HG03342 (cell line): ENCODE measurements around the gene PROKR1.
"Not testable (repeated sequence)": the region's sequence is repeated elsewhere in the genome, so short reads cannot be mapped to it uniquely, and the experiment has no call there.

Source experiments
- ATAC-seq: cut with Tn5 transposase; IDR thresholded peaks from one replicate; pipeline ENCODE4 v1.9.1; 2021; ENCODE audit warnings: mild to moderate bottlenecking, moderate library complexity; ENCODE audit not compliant: unreplicated experiment

PROKR1 gene

DNA sequence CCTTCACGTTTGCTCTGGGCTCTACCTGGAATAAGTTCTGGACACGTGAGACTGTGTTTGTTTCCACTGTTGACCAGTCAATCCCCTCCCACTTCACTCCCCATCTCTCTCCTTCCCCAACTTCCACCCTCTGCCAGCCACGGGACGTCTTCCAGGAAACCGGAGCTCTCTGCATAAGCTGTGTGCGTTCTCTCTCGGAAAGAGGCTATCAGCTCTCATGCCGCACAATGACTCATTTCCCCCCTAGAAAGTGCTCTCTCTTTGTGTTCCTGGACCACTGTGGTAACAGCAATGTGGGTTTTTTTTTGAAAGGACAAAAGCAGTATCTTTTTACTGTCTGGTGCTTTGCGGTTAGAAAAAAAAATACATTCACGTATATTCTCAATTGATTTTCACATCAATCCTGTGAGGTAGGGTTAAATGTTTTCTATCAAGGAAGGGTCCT lies 10.2 kb downstream of the PROKR1 start:
- peak; percentile 89 for ATAC-seq

DNA sequence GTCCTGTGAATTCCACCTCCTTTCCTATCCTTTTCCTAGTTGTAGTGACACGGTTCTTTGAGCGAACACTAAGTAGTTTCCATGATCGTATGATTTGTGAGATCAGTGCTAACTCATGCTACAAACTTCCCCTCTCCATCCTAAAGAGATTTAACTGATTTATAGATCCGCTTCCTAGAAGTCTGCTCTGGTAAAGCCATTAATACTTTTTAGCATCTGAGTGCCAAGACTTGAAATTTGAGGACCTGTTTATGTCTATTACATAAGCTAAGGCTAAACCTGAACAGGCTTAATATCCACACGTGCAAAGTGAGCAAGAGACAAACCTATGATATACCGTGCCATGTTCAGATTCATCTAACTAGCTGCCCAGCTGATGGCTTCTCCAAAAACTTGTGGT lies 14.9 kb downstream of the PROKR1 start:
- ATAC-seq, result no peak

DNA sequence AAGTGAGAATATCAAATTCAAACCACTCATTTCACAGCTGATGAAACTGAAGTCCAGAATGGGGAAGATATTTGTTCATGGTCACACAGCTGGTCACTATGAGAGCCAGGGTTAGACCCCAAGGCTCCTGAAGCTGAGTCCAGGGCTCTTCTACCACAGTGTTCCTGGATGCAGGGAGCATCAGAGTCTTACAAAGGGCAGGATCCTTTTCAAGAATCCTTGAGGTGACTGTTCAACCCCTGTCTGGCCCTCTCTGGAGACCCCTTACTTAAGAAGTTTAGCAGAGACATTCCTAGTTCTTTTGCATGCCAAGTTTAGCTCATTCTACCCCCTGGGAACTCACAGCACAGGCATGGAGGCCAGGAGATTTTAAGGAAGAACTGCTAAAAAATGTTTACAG lies 15.7 kb downstream of the PROKR1 start:
- no peak for ATAC-seq

DNA sequence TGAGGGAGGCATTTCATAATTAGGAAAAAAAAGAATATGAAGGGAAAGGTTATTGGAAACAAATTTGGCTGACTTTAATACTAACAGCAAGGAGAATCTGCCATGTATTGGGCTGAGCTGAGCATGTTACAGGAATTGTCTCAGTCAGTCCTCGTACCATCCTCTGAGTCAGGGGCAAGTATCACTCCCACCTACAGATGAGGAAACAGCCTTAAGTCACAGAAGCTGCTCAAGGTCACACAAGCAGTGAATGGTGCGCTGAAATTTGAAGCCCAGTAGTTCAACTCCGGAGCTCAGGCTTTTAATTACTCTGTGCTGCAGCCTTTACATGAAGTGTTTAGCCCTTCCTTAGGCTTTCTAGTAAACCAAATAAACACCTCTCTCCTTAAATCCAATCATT lies 17.3 kb downstream of the PROKR1 start:
- no peak for ATAC-seq

DNA sequence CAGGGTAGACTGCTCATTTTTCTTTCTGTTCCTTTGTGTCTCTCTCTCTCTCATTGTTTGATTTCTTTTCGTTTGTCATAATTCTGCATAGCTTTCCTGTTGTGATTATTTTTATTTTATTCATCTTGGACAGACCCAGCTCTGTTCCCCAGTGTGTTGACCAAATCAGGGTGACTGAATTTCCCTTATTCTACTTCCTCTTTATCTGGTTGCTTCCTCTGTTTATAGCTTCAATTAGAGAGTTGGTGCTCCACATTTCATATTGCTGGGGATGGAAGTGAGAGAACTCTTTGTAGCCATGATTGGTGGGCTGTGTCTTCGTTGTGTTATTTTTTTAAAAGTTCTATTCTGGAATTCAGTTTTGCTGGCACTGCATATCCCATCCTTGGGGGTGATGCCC lies 19.1 kb downstream of the PROKR1 start:
- ATAC-seq, result no peak

DNA sequence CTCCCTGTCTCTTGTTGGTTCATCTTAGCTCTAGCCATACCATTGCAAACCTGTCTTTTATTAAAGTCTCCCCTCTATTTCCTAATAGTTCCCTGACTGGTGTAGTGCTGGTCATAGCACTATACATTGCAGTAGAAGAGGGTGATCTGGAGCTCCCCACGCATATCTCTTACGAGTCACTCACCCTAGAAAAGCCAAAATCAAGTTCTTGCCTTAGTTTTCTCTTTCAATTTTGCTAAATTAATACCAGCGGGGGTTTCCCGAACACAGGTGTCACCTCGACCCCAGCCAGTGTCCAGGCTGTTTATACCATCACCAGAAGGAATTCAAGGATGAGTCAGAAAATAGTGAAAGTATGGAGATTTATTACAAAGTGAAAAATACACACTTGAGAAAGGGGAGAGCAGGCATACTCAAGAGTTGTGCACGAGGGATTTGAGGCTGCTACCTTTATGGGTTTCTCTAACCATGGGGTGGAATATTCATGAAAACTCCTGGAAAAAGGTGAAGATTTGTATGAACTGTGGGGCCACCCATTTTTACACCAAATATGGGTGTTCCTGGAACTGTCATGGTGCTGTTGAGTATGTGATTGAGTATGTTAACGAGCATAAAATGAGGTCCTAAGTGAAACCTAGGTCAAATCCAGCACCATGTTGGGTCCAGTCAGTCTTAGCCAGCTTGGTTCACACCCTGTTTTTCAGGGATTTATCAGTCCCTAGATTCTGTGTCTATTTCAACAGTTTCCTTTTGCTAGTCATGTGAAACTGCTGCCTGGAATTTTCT lies 20.2 kb downstream of the PROKR1 start:
- no peak for ATAC-seq

DNA sequence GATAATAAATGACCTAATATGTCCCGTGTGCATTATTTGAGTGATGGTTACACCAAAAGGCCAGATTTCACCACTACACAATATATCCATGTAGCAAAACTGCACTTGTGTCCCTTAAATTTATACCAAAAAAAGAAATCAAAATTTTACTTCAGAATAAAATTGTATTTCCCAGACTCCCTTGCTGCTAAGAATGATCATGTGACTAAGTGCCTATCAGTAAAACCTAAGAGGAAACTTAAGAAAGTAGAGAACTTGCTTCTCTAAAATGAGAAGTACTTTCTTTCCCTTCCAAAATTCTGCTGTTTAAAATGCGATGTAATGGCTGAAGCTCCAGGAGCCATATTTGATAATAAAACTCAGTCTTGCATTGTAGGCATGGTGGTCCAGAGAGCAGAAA lies 24.0 kb downstream of the PROKR1 start:
- no peak for ATAC-seq

DNA sequence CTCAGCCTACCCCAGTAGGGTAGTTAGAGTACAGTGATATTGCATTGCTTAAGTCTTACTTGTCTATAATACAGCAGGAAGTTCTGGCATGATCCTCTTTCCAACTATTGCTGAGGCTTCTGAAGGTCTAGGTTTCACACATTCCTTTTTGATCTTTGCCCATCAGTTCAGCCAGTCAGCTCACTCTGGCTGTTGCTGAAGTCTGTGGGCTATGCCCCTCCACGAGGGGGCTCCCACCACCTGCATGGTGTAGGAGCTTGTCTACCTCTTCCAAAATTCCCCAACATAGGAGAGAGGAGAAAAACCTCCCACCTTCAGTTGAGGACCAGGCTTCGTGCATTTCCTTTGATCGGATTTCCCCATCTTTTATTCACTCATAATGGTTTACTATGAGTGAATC lies 26.3 kb downstream of the PROKR1 start:
- ATAC-seq, result no peak

DNA sequence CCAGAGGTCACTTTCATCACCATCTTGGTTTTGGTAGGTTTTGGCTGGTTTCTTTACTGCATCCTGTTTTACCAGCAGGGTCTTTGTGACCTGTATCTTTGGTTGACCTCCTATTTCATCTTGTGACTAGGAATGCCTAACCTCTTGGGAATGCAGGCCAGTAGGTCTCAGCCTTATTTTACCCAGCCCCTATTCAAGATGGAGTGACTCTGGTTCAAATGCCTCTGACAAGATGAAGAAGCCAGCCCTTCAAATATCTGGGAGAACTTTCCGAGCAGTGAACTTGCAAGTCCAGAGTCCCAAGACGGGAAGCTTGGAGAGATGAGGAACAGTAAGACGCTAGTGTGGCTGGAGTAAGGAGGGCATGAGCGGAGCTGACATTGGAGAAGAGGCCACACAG lies 28.6 kb downstream of the PROKR1 start:
- no peak for ATAC-seq

DNA sequence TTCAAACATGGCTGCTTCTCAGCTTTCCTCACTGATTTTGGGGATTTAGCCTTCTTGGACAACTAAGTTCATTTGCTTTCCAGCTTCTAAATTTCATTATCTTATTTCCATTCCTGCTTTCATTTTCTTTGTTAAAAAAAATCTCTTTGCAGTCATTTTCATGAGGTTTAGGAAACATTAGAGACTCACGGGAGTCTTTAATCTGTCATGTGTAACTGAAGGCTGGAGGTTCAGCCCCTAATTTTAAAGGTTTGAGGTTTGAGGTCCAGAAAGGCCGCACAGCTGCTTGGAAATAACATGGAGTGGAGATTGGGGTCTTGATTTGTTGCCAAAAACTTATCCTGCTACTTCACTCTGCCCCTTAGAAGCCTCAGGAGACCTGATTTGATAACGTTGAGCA lies 30.3 kb downstream of the PROKR1 start:
- ATAC-seq, result no peak

DNA sequence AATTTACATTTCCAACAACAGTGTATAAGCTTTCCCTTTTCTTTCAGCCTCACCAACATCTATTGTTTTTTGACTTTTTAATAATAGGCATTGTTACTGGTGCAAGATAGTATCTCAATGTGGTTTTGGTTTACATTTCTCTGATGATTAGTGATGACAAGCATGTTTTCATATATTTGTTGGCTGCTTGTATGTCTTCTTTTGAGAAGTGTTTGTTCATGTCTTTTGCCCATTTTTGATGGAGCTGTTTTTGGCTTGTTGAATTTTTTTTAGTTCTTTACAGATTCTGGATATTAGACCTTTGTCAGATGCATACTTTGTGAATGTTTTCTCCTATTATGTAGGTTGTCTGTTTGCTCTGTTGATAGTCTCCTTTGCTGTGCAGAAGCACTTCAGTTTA lies 32.1 kb downstream of the PROKR1 start:
- ATAC-seq, result no peak

DNA sequence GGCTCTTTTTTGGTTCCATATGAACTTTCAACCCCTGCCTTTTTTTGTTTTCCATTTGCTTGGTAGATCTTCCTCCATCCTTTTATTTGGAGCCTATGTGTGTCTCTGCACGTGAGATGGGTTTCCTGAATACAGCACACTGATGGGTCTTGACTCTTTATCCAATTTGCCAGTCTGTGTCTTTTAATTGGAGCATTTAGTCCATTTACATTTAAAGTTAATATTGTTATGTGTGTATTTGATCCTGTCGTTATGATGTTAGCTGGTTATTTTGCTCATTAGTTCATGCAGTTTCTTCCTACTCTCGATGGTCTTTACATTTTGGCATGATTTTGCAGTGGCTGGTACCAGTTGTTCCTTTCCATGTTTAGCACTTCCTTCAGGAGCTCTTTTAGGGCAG lies 34.5 kb downstream of the PROKR1 start:
- ATAC-seq, result not testable (repeated sequence)

DNA sequence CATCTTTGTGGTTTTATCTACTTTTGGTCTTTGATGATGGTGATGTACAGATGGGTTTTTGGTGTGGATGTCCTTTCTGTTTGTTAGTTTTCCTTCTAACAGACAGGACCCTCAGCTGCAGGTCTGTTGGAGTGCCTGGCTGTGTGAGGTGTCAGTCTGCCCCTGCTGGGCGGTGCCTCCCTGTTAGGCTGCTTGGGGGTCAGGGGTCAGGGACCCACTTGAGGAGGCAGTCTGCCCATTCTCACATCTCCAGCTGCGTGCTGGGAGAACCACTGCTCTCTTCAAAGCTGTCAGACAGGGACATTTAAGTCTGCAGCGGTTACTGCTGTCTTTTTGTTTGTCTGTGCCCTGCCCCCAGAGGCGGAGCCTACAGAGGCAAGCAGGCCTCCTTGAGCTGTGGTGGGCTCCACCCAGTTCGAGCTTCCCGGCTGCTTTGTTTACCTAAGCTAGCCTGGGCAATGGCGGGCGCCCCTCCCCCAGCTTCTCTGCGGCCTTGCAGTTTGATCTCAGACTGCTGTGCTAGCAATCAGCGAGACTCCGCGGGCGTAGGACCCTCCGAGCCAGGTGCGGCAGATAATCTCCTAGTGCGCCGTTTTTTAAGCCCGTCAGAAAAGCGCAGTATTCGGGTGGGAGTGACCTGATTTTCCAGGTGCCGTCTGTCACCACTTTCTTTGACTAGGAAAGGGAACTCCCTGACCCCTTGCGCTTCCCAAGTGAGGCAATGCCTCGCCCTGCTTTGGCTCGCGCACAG lies 36.0 kb downstream of the PROKR1 start:
- not testable (repeated sequence) for ATAC-seq

DNA sequence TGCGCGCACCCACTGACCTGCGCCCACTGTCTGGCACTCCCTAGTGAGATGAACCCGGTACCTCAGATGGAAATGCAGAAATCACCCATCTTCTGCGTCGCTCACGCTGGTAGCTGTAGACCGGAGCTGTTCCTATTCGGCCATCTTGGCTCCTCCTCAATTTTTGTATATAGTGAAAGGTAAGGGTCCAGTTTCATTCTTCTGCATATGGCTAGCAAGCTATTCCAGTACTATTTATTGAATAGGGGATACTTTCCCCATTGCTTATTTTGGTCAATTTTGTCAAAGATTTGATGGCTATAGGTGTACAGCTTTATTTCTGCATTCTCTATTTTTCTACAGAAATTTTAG lies 36.5 kb downstream of the PROKR1 start:
- ATAC-seq, result not testable (repeated sequence)

DNA sequence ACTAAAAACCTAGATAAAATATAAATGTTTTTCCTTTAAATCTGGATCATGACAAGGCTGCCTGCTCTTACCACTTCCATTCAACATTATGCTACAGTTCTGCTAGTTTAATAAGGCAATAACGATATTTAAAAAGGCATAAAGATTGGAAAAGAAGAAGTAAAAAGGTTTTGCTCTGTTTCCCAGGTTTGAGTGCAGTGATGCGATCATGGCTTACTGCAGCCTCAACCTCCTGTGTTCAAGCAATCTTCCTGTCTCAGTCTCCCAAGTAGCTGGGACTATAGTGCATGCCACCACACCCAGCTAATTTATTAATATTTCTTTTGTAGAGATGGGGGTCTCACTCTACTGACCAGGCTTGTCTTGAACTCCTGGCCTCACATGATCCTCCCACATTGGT lies 40.8 kb downstream of the PROKR1 start:
- no peak for ATAC-seq

DNA sequence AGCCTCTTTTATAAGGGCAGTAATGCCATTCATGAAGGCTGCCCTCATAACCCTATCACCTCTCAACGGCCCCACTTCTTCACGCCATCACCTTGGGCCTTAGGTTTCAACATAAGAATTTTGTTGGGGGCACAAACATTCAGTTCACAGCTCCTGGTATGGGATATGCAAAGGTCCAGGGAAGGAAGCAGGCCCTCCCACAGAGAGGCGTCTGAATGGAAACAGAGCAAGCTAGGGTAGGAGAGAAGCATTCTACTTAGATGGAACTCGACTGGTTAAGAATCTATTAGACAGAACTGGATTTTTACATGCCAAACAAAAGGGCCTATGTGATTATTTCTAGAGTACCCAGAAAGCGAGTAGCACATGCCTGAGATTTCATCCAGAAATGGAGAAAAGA lies 42.8 kb downstream of the PROKR1 start:
- ATAC-seq, result no peak

DNA sequence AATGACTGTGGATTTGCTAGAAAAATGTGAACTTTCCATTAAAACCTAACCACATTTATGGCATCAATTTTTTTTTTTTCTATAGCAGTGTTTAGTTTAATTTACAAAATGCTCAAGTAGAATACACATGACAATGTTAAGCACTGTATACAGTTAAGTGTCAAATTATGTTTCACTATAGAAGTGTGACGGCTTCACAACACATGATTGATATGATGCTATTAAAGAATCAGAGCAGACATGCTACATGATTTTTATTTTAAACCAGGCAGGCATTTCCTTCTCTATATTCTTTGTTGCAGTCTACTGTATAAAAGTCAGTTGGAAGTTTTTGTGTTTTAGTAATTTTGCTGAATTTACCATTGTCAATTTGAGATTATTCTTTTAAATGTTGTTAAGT lies 43.6 kb downstream of the PROKR1 start:
- ATAC-seq, result no peak

DNA sequence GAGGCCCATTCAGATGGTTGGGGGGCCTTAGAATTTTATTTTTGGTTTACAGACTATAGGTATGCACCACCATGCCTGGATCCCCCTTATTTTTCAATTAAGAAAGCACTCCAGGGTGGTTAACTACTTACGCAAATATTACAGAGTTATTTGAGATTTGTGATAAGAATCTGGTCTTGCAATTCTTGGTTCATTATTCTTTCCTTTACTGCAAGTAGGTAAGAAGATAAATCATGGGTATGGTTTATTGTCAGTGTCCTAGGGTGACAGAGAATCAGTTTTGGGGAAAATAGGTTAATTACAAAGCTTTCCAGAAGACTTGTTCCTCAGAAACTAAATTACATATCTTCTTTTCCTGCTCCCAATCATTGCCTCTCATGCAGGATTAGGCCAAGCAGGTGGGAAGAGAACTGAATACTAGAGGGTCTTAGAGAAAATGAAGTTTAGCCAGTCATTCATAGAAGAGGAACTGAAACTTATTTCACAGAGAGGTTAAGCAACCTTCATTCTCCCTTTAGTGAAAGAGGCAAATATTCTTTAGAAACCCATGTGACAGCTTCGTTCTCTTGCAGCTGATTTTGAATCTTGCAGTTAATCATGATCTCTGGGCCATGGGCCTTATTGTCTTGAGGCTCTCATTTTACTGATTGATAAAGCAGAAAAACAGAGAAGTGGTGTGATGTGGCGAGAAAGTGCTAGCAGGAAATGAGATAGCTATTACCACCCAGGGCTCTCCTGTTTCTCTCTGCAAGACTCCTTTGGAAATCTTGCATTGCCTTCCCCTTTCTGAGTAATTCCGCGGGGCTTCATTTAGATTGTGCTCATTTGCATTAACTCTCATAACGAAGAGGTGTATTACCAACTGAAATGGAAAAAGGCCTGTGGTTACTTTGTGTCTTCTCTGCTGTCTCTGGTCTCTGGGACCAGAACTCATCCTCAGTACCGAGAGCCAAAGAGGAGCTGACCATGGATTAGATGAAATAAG lies 46.5 kb downstream of the PROKR1 start:
- ATAC-seq, result peak; percentile 88

DNA sequence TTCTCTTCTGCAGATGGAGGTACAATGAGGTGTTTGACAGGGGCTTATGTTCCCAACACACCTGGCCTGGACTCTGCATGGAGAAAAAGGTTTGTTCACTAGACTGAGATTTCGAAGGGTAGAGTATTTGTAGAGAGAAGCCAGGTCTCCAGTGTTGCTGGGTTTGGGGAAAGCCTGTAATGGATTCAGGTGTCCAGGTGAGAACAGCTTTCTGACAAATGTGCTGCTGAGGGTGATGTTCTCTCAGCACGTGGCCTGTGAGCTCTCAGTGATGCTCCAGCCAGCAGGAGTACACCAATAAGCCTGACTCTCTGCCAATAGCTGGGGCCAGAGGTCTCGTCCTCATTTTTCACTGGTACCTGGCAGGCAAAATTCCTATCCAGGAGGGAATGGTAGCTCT lies 47.5 kb downstream of the PROKR1 start:
- ATAC-seq, result no peak

DNA sequence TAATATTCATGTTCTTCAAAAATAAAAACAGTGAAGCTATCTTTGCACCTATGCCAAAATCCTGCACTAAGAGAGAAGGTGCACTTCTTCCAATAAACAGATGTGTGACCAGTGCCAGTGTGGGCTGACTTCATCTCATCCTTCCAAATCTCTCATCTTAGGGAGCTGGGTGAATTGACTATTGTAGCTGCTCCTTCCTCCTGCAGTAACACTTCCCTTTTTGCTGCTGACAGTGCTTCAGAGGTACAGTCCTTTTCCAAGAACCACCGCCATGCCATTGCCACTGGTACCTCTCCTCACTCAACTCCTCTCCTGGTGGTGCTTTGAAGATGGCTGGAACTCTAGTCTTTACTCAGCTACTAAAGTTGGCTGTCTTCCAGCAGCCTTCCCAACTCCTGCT lies 49.1 kb downstream of the PROKR1 start:
- ATAC-seq, result no peak

DNA sequence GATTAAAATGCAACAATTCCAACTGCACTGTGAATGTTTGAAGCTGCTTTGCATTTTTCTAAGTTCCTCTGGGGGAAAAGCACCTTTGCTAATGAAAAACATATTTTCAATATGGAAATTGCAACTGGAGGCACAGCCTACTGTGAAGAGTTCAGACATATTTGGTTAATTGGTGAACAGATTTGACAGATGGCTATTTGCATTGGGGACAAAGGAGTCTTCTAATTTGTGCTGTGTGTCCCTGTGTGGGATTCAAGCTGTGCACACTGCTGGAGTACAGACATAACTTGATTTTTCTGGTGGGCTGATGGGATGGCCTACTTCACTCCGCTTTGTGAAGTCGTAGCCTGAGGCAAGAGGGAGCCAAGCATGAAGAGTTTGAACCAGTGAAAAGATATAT lies 50.6 kb downstream of the PROKR1 start:
- no peak for ATAC-seq
